ENCODE results near the gene SPINK4. TPM values are rescaled to one million over a fixed set of nuclear protein-coding genes. Genes with fewer than 3 reads are reported as not detected.

The SPINK4 gene
- polyA plus RNA-seq, 2 donors: not detected

- H3K9me3 ChIP-seq (ENCODE audit: control insufficient read depth in 2 of 2, insufficient read depth in 1 of 2, low read depth in 1 of 2, low read length in 1 of 2): no peaks in the 10 kb centered on the region
- H3K27me3 ChIP-seq (ENCODE audit: control insufficient read depth in 1 of 2, insufficient read depth in 2 of 2, low read length in 2 of 2): no peaks in the 10 kb centered on the region
- no peak overlapping the region for H3K4me3 ChIP-seq (ENCODE audit: low read depth in 1 of 2, low read length in 2 of 2)
- H3K36me3 ChIP-seq (ENCODE audit: control insufficient read depth in 2 of 2, insufficient read depth in 2 of 2, low read length in 1 of 2): no peaks in the 10 kb centered on the region
- 81 to 86% methylated on average over 6 of the region's 6 CpGs for WGBS, 2 donors
- peaks cover 0 to 3% of the 10 kb centered on the region in 2 donors for H3K4me1 ChIP-seq (ENCODE audit: control insufficient read depth in 2 of 2, insufficient read depth in 2 of 2, low read length in 1 of 2)
- H3K27ac ChIP-seq (ENCODE audit: low read depth in 2 of 2, low read length in 1 of 2): no peak overlapping the region
These were observed 2.7 kb downstream of the SPINK4 start for GRCh38 chr9:33242609-33243134.

GRCh38 chr9:33244137-33244784 lies 4.3 kb downstream of the SPINK4 start:
- Histone ChIP-seq H3K4me1 (ENCODE audit: control insufficient read depth in 2 of 2, insufficient read depth in 2 of 2, low read length in 1 of 2) (peaks cover 0 to 3% of the 10 kb centered on the region in 2 donors), H3K27ac (ENCODE audit: low read depth in 2 of 2, low read length in 1 of 2) (no peak overlapping the region), H3K27me3 (ENCODE audit: control insufficient read depth in 1 of 2, insufficient read depth in 2 of 2, low read length in 2 of 2) (no peaks in the 10 kb centered on the region), H3K4me3 (ENCODE audit: low read depth in 1 of 2, low read length in 2 of 2) (no peak overlapping the region), H3K36me3 (ENCODE audit: control insufficient read depth in 2 of 2, insufficient read depth in 2 of 2, low read length in 1 of 2) (no peaks in the 10 kb centered on the region), H3K9me3 (ENCODE audit: control insufficient read depth in 2 of 2, insufficient read depth in 1 of 2, low read depth in 1 of 2, low read length in 1 of 2) (no peaks in the 10 kb centered on the region)
- WGBS, 2 donors: 84 to 85% methylated on average over 9 of the region's 9 CpGs

GRCh38 chr9:33245341-33245740 lies 5.4 kb downstream of the SPINK4 start:
- H3K4me1 ChIP-seq (ENCODE audit: control insufficient read depth in 2 of 2, insufficient read depth in 2 of 2, low read length in 1 of 2): peaks cover 0 to 3% of the 10 kb centered on the region in 2 donors
- no peaks in the 10 kb centered on the region for H3K9me3 ChIP-seq (ENCODE audit: control insufficient read depth in 2 of 2, insufficient read depth in 1 of 2, low read depth in 1 of 2, low read length in 1 of 2)
- H3K4me3 ChIP-seq (ENCODE audit: low read depth in 1 of 2, low read length in 2 of 2): no peak overlapping the region
- 86 to 90% methylated on average over 2 of the region's 2 CpGs for WGBS, 2 donors
- H3K27ac ChIP-seq (ENCODE audit: low read depth in 2 of 2, low read length in 1 of 2): no peak overlapping the region
- no peaks in the 10 kb centered on the region for H3K27me3 ChIP-seq (ENCODE audit: control insufficient read depth in 1 of 2, insufficient read depth in 2 of 2, low read length in 2 of 2)
- H3K36me3 ChIP-seq (ENCODE audit: control insufficient read depth in 2 of 2, insufficient read depth in 2 of 2, low read length in 1 of 2): no peaks in the 10 kb centered on the region

GRCh38 chr9:33246269-33246860 lies 6.4 kb downstream of the SPINK4 start:
- Histone ChIP-seq H3K4me3 (ENCODE audit: low read depth in 1 of 2, low read length in 2 of 2) (no peak overlapping the region), H3K9me3 (ENCODE audit: control insufficient read depth in 2 of 2, insufficient read depth in 1 of 2, low read depth in 1 of 2, low read length in 1 of 2) (no peaks in the 10 kb centered on the region), H3K27me3 (ENCODE audit: control insufficient read depth in 1 of 2, insufficient read depth in 2 of 2, low read length in 2 of 2) (no peaks in the 10 kb centered on the region), H3K36me3 (ENCODE audit: control insufficient read depth in 2 of 2, insufficient read depth in 2 of 2, low read length in 1 of 2) (no peaks in the 10 kb centered on the region), H3K27ac (ENCODE audit: low read depth in 2 of 2, low read length in 1 of 2) (no peak overlapping the region), H3K4me1 (ENCODE audit: control insufficient read depth in 2 of 2, insufficient read depth in 2 of 2, low read length in 1 of 2) (peaks cover 0 to 3% of the 10 kb centered on the region in 2 donors)
- 91 to 97% methylated on average over 9 of the region's 9 CpGs for WGBS, 2 donors

GRCh38 chr9:33248606-33249005 lies 8.6 kb downstream of the SPINK4 start:
- 94 to 98% methylated on average over 3 of the region's 3 CpGs for WGBS, 2 donors
- Histone ChIP-seq H3K27me3 (ENCODE audit: control insufficient read depth in 1 of 2, insufficient read depth in 2 of 2, low read length in 2 of 2) (no peaks in the 10 kb centered on the region), H3K4me3 (ENCODE audit: low read depth in 1 of 2, low read length in 2 of 2) (no peak overlapping the region), H3K9me3 (ENCODE audit: control insufficient read depth in 2 of 2, insufficient read depth in 1 of 2, low read depth in 1 of 2, low read length in 1 of 2) (no peaks in the 10 kb centered on the region), H3K27ac (ENCODE audit: low read depth in 2 of 2, low read length in 1 of 2) (no peak overlapping the region), H3K4me1 (ENCODE audit: control insufficient read depth in 2 of 2, insufficient read depth in 2 of 2, low read length in 1 of 2) (peaks cover 0 to 3% of the 10 kb centered on the region in 2 donors), H3K36me3 (ENCODE audit: control insufficient read depth in 2 of 2, insufficient read depth in 2 of 2, low read length in 1 of 2) (peaks cover 0 to 7% of the 10 kb centered on the region in 2 donors)

- 74 to 81% methylated on average over 6 of the region's 6 CpGs for WGBS, 2 donors
- Histone ChIP-seq H3K27ac (ENCODE audit: low read depth in 2 of 2, low read length in 1 of 2) (no peak overlapping the region), H3K27me3 (ENCODE audit: control insufficient read depth in 1 of 2, insufficient read depth in 2 of 2, low read length in 2 of 2) (no peaks in the 10 kb centered on the region), H3K4me1 (ENCODE audit: control insufficient read depth in 2 of 2, insufficient read depth in 2 of 2, low read length in 1 of 2) (peaks cover 0 to 3% of the 10 kb centered on the region in 2 donors), H3K36me3 (ENCODE audit: control insufficient read depth in 2 of 2, insufficient read depth in 2 of 2, low read length in 1 of 2) (peaks cover 0 to 7% of the 10 kb centered on the region in 2 donors), H3K9me3 (ENCODE audit: control insufficient read depth in 2 of 2, insufficient read depth in 1 of 2, low read depth in 1 of 2, low read length in 1 of 2) (no peaks in the 10 kb centered on the region), H3K4me3 (ENCODE audit: low read depth in 1 of 2, low read length in 2 of 2) (no peak overlapping the region)
These were observed 9.2 kb downstream of the SPINK4 start for GRCh38 chr9:33249087-33249658.

GRCh38 chr9:33249983-33250382 lies 10.0 kb downstream of the SPINK4 start:
- Histone ChIP-seq H3K4me3 (ENCODE audit: low read depth in 1 of 2, low read length in 2 of 2) (no peak overlapping the region), H3K27me3 (ENCODE audit: control insufficient read depth in 1 of 2, insufficient read depth in 2 of 2, low read length in 2 of 2) (no peaks in the 10 kb centered on the region), H3K27ac (ENCODE audit: low read depth in 2 of 2, low read length in 1 of 2) (no peak overlapping the region), H3K36me3 (ENCODE audit: control insufficient read depth in 2 of 2, insufficient read depth in 2 of 2, low read length in 1 of 2) (peaks cover 8 to 14% of the 10 kb centered on the region in 2 donors), H3K4me1 (ENCODE audit: control insufficient read depth in 2 of 2, insufficient read depth in 2 of 2, low read length in 1 of 2) (peaks cover 0 to 3% of the 10 kb centered on the region in 2 donors), H3K9me3 (ENCODE audit: control insufficient read depth in 2 of 2, insufficient read depth in 1 of 2, low read depth in 1 of 2, low read length in 1 of 2) (no peaks in the 10 kb centered on the region)
- 93 to 97% methylated on average over 2 of the region's 2 CpGs for WGBS, 2 donors

GRCh38 chr9:33250458-33250995 lies 10.6 kb downstream of the SPINK4 start:
- 51 to 71% methylated on average over 1 of the region's 1 CpG for WGBS, 2 donors
- Histone ChIP-seq H3K27ac (ENCODE audit: low read depth in 2 of 2, low read length in 1 of 2) (no peak overlapping the region), H3K9me3 (ENCODE audit: control insufficient read depth in 2 of 2, insufficient read depth in 1 of 2, low read depth in 1 of 2, low read length in 1 of 2) (no peaks in the 10 kb centered on the region), H3K36me3 (ENCODE audit: control insufficient read depth in 2 of 2, insufficient read depth in 2 of 2, low read length in 1 of 2) (peaks cover 13 to 19% of the 10 kb centered on the region in 2 donors), H3K27me3 (ENCODE audit: control insufficient read depth in 1 of 2, insufficient read depth in 2 of 2, low read length in 2 of 2) (no peaks in the 10 kb centered on the region), H3K4me1 (ENCODE audit: control insufficient read depth in 2 of 2, insufficient read depth in 2 of 2, low read length in 1 of 2) (peaks cover 0 to 3% of the 10 kb centered on the region in 2 donors), H3K4me3 (ENCODE audit: low read depth in 1 of 2, low read length in 2 of 2) (no peak overlapping the region)

- WGBS, 2 donors: 93 to 94% methylated on average over 4 of the region's 4 CpGs
- Histone ChIP-seq H3K4me1 (ENCODE audit: control insufficient read depth in 2 of 2, insufficient read depth in 2 of 2, low read length in 1 of 2) (peaks cover 0 to 3% of the 10 kb centered on the region in 2 donors), H3K9me3 (ENCODE audit: control insufficient read depth in 2 of 2, insufficient read depth in 1 of 2, low read depth in 1 of 2, low read length in 1 of 2) (no peaks in the 10 kb centered on the region), H3K27ac (ENCODE audit: low read depth in 2 of 2, low read length in 1 of 2) (peak overlapping the region in 1 of 2 donors; percentile 39), H3K4me3 (ENCODE audit: low read depth in 1 of 2, low read length in 2 of 2) (no peak overlapping the region), H3K27me3 (ENCODE audit: control insufficient read depth in 1 of 2, insufficient read depth in 2 of 2, low read length in 2 of 2) (no peaks in the 10 kb centered on the region), H3K36me3 (ENCODE audit: control insufficient read depth in 2 of 2, insufficient read depth in 2 of 2, low read length in 1 of 2) (peaks cover 27 to 30% of the 10 kb centered on the region in 2 donors)
These were observed 14.2 kb downstream of the SPINK4 start for GRCh38 chr9:33254211-33254610.

Data from esophagus (tissue), 2 donors.